Tongue (tissue), 2 donors: ENCODE results near the gene OR4C6. TPM values are rescaled to one million over a fixed set of nuclear protein-coding genes. Genes with fewer than 3 reads are reported as not detected.

Experiments
- DNase-seq: peaks from one replicate; pipeline ENCODE4 v3.0.0-alpha.2; 2015
- total RNA-seq: library from RNA; depleted of rRNA; stranded (reverse); fragments of >200 nt; gene quantifications from one replicate; pipeline ENCODE4 v1.2.3, GENCODE V29; 2014

The OR4C6 gene
- not detected for total RNA-seq

DNA sequence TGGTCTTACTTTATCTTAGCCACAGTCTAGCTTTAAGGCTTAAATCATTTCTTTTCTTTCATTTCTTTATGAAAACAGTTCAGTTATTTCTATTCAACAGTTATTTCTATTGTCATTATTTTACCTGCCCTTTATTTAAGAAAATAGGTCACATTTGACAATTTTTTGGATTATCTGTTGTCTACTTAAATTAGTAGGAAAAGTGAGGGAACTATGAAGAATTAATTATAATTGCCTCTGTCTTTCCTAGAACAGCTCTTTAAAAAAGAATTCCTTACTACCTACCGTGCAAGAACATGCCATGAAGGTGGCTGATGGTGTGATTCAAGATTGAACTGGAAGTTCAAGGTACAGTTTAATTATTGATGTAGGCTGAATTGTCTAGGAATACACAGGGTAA, at the start of gene OR4C6:
OR4C6 (plus strand) TSS at position 301 of the 400 bp plus-strand sequence. CDS start 2,966 bp downstream, outside the sequence.
- DNase-seq, result no peak

- no peak for DNase-seq
Measured at GRCh38 chr11:55624531-55624930, 37.5 kb upstream of the OR4C6 start.

- DNase-seq, result no peak
Measured at GRCh38 chr11:55634813-55635212, 27.2 kb upstream of the OR4C6 start, which contains the start of gene OR4P4. OR4P4 (plus strand) TSS chr11:55635113.

DNA sequence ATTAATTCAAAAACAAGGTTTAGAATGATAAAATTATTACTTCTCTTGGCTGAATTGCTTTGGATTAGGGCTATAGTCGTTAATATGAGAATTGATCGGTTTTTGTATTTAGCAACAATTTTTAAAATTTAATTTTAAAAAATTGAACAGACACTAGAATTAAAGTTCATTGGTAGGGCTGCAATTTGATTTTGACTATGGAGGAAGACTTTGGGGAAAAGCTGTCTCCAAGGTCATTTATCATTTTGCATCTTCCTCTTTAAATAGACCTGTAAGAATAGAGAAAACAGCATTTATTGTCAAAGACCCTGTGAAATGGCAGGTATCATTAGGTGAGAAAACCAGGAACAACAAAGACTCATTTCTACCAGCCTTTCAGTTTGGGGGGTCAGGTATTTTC, 14.0 kb upstream of the OR4C6 start, which contains the start of gene OR4S2:
OR4S2 (plus strand) TSS at position 301 of the 400 bp plus-strand sequence. CDS start 2,577 bp downstream, outside the sequence.
- no peak for DNase-seq

- no peak for DNase-seq
Measured at GRCh38 chr11:55652560-55652959, 9.4 kb upstream of the OR4C6 start.

- DNase-seq, result no peak
Measured at GRCh38 chr11:55655096-55655495, 6.9 kb upstream of the OR4C6 start.

DNA sequence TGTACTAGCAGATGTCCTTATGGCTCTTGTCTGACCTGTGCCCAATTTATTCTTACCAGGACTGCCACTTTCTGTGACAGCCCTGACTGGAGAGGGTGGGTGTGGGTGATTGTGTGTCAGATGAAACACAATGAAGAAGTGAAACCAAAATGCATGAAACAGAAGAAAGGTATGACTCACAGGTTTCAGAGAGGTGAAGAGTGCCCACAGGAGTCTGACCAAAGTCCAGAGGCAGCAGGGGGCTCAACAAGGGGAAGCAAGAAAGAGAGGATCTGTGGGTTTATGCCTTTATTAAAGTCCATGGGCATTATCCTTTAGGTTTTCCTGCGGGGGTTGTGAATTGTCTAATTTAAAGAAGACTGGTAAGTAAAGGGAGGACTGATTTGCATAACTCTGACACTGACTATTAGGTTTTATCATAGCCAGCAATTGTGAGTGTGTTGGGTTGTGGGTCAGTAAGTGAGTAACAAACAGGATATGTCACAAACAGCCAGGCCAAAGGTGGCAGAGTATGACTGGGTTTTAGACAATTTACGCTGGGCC, 3.9 kb upstream of the OR4C6 start:
- DNase-seq, result no peak

DNA sequence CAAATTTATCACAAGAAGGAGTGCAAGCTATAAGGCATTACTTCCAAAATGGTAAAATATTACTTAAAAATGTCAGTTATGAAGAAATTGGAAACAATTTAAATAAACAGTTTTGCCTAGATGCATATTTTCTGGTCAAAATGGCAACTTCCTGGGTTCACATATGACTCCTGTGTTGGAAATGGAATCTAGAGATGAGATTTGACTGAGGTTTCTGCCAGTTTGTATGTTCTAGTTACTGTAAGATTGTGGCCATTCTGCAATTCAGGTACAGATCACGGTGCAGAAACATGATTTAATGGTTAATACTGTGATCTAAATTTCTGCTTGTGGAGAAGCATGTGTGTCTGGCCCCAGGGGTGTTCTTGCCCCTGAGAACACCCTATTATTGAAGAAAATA, 3.4 kb upstream of the OR4C6 start:
- no peak for DNase-seq

GRCh38 chr11:55669376-55669775, 7.4 kb downstream of the OR4C6 start:
- DNase-seq, result no peak

- DNase-seq, result no peak
Measured at GRCh38 chr11:55673860-55674259, 11.9 kb downstream of the OR4C6 start.

GRCh38 chr11:55697817-55698216, 35.8 kb downstream of the OR4C6 start:
- no peak for DNase-seq

GRCh38 chr11:55701429-55701828, 39.4 kb downstream of the OR4C6 start:
- DNase-seq, result no peak

DNA sequence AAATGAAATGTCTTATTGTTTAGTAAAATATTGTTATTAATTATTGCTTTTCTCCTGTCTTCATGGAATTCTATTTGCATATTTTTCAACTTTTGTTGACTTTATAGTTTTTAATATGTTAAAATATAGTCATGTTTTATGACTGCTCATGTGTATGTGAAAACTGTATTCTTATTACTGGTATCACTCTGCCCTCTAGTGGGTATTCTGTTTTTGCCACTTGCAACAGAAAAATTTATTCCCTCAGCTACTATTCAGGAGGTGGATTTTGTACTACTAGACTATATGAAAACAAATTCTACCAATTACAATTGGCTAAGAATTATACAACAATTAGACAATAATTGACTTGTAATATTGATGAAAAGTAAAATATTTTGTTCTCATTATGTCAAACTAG, 45.0 kb downstream of the OR4C6 start:
- no peak for DNase-seq

DNA sequence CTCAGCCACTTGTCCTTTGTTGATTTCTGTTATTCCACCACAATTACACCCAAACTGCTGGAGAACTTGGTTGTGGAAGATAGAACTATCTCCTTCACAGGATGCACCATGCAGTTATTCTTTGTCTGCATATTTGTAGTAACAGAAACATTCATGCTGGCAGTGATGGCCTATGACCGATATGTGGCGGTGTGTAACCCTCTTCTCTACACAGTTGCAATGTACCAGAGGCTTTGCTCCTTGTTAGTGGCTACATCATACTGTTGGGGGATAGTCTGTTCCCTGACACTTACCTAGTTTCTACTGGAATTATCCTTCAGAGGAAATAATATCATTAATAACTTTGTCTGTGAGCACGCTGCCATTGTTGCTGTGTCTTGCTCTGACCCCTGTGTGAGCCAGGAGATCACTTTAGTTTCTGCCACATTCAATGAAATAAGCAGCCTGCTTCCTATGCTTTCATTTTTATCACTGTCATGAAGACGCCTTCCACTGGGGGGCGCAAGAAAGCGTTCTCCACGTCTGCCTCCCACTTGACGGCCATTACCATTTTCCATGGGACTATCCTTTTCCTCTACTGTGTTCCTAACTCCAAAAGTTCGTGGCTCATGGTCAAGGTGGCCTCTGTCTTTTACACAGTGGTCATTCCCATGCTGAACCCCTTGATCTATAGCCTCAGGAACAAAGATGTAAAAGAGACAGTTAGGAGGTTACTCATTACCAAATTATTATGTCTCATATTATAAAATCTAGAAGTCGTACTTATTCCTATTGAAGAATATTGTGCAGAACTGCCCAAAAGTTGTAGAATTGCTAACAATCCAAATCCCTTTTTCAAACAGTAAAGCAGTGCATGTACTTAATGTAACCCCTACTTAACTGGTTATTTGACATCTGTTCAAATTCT, 53.2 kb downstream of the OR4C6 start:
- no peak for DNase-seq

Other genes starting within 250 kb of the OR4C6 start
- not detected for gene OR4C15, start 107.7 kb upstream of the OR4C6 start, total RNA-seq
- gene OR4C16, start 90.1 kb upstream of the OR4C6 start, total RNA-seq, result not detected
- not detected for gene OR4C11, start 54.6 kb upstream of the OR4C6 start, total RNA-seq
- gene OR4P4, start 27.1 kb upstream of the OR4C6 start, total RNA-seq, result not detected
- gene OR4S2, start 13.9 kb upstream of the OR4C6 start, total RNA-seq, result not detected
- not detected for gene OR5D13, start 111.2 kb downstream of the OR4C6 start, total RNA-seq
- gene OR5D14, start 133.4 kb downstream of the OR4C6 start, total RNA-seq, result not detected
- not detected for gene OR5L1, start 149.2 kb downstream of the OR4C6 start, total RNA-seq
- gene OR5D18, start 157.4 kb downstream of the OR4C6 start, total RNA-seq, result not detected
- gene OR5L2, start 165.0 kb downstream of the OR4C6 start, total RNA-seq, result not detected
- gene OR5D16, start 176.6 kb downstream of the OR4C6 start, total RNA-seq, result not detected
- not detected for gene TRIM51, start 221.1 kb downstream of the OR4C6 start, total RNA-seq